CD8-positive, alpha-beta memory T cell (primary cell): ENCODE data around the gene RBM47. TPM values are rescaled to one million over a fixed set of nuclear protein-coding genes. Genes with fewer than 3 reads are reported as not detected.

ENCODE experiments used
- CTCF ChIA-PET: fragments of 350-600 bp; sonication (Branson Sonifier 250); formaldehyde crosslinking; loops from one replicate; lab custom pipeline; 2021; ENCODE audit warnings: antibody characterized with exemption; lab: Charles Lee
- POLR2A ChIA-PET: fragments of 350-600 bp; sonication (Branson Sonifier 250); formaldehyde crosslinking; loops from one replicate; lab custom pipeline; 2021; ENCODE audit warnings: antibody characterized with exemption; lab: Charles Lee
- DNase-seq, 5 donors: peaks; one replicate each; pipeline versions ENCODE4 v3.0.0 to v3.0.0-alpha.2; 2020 to 2022; ENCODE audit warnings: mixed read lengths in 1 of 5
- H3K27ac ChIP-seq: one replicate; pipeline ENCODE4 v1.7.0; 2013; ENCODE audit warnings: low read depth, mild to moderate bottlenecking, low read length, moderate library complexity
- H3K27me3 ChIP-seq: 2 replicates; pipeline ENCODE4 v1.7.0; 2013; ENCODE audit warnings: low read length, mild to moderate bottlenecking; ENCODE audit not compliant: insufficient read depth, poor library complexity, severe bottlenecking
- H3K36me3 ChIP-seq: 2 replicates; pipeline ENCODE4 v1.7.0; 2013; ENCODE audit warnings: mild to moderate bottlenecking, low read length, moderate library complexity; ENCODE audit not compliant: insufficient read depth
- H3K4me1 ChIP-seq: 2 replicates; pipeline ENCODE4 v1.7.0; 2013; ENCODE audit warnings: mild to moderate bottlenecking, low read length, moderate library complexity; ENCODE audit not compliant: insufficient read depth
- H3K4me3 ChIP-seq: 2 replicates; pipeline ENCODE4 v1.7.0; 2013; ENCODE audit warnings: mild to moderate bottlenecking, low read length
- H3K9me3 ChIP-seq: 2 replicates; pipeline ENCODE4 v1.7.0; 2013; ENCODE audit warnings: mild to moderate bottlenecking, low read length
- H3K27ac Mint-ChIP-seq, 8 donors: one replicate each; pipeline ENCODE4 v1.8.0; 2020 to 2021; ENCODE audit warnings: mixed read lengths in 8 of 8, mild to moderate bottlenecking in 6 of 8, inconsistent platforms in 3 of 8, moderate library complexity in 3 of 8
- H3K27me3 Mint-ChIP-seq, 2 donors: one replicate each; pipeline ENCODE4 v1.8.0; 2020 to 2021; ENCODE audit warnings: mixed read lengths in 2 of 2, mild to moderate bottlenecking in 1 of 2, moderate library complexity in 1 of 2
- H3K36me3 Mint-ChIP-seq, 3 donors: one replicate each; pipeline ENCODE4 v1.8.0; 2020 to 2021; ENCODE audit warnings: mixed read lengths in 3 of 3, inconsistent platforms in 1 of 3, mild to moderate bottlenecking in 1 of 3
- H3K4me1 Mint-ChIP-seq, 3 donors: one replicate each; pipeline ENCODE4 v1.8.0; 2020 to 2021; ENCODE audit warnings: mixed read lengths in 3 of 3, inconsistent platforms in 1 of 3, mild to moderate bottlenecking in 1 of 3
- H3K4me3 Mint-ChIP-seq, 7 donors: one replicate each; pipeline ENCODE4 v1.8.0; 2020 to 2021; ENCODE audit warnings: mixed read lengths in 7 of 7, mild to moderate bottlenecking in 6 of 7, moderate library complexity in 4 of 7, inconsistent platforms in 2 of 7
- H3K9me3 Mint-ChIP-seq, 5 donors: one replicate each; pipeline ENCODE4 v1.8.0; 2020 to 2022; ENCODE audit warnings: mixed read lengths in 5 of 5, mild to moderate bottlenecking in 3 of 5, moderate library complexity in 2 of 5, inconsistent platforms in 1 of 5
- polyA plus RNA-seq: library from polyadenylated mRNA; unstranded; fragments of 300-500 nt; fragmentation: Illumina TruSeq; gene quantifications from one replicate; pipeline ENCODE4 v1.2.3, GENCODE V29; 2021
- total RNA-seq, 2 experiments: library from RNA; stranded (reverse); gene quantifications; one replicate each; pipeline ENCODE4 v1.2.3, GENCODE V29; 2021

The RBM47 gene
- total and polyA plus RNA-seq, 3 experiments from 2014 or later, result 1.1 to 1.4 TPM; not detected in 1

DNA sequence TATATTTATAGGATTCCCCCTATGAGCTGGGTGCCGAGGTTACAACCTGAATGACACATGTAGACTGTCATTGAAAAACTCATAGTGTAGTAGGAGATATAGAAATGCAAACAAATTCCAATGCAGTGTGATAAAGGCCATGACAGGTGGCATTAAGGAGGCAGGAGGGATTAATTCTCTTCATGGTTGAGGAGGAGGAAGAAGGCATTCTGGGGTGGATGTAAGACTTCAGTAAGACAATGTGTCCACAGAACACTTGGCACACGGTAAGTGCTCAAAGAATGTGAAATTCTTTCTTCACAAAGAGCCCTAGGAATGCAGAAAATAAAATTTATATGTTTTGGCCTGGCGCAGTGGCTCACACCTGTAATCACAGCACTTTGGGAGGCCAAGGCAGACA lies 136.5 kb downstream of the RBM47 start:
- H3K4me1 ChIP-seq, result no peaks in the 10 kb centered on the region
- no peaks in the 10 kb centered on the region for H3K36me3 ChIP-seq
- no peaks in the 10 kb centered on the region for H3K9me3 ChIP-seq
- no peak overlapping the region for H3K27ac ChIP-seq
- no peak for DNase-seq
- no peak overlapping the region for H3K4me3 Mint-ChIP-seq
- CTCF ChIA-PET, result interaction anchor here (0.8 kb wide), 1 partner anchor 11 kb away, joined by 3 read pairs; no protein-coding TSS in a partner anchor
- no peaks in the 10 kb centered on the region for H3K27me3 ChIP-seq
- peaks cover 0 to 17% of the 10 kb centered on the region in 2 donors for H3K27me3 Mint-ChIP-seq
- POLR2A ChIA-PET, result no interaction called here
- H3K9me3 Mint-ChIP-seq, result no peaks in the 10 kb centered on the region
- no peak overlapping the region for H3K27ac Mint-ChIP-seq
- H3K4me3 ChIP-seq, result no peak overlapping the region
- no peaks in the 10 kb centered on the region for H3K4me1 Mint-ChIP-seq
- H3K36me3 Mint-ChIP-seq, result no peaks in the 10 kb centered on the region

DNA sequence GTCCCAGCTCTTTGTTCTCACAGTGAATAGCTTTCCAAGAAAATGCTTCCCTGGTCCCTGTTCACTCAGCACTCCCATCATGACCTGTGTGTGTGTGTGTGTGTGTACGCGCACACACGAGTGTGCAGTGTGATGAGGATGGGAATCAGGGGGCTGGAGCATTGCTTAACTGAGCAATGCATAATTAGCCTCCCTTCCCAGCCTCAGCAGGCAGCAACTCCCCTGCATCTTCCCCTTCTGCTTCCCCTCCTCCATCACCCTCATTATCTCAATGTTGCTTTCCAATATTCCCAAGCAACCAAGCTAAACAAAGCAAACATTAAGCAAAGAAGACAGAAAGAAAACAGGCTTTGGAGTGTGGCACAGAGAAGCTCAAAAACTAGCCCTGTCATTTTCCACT lies 137.0 kb downstream of the RBM47 start:
- Mint-ChIP-seq H3K27ac (no peak overlapping the region), H3K9me3 (no peaks in the 10 kb centered on the region), H3K4me3 (no peak overlapping the region), H3K27me3 (peaks cover 1 to 17% of the 10 kb centered on the region in 2 donors), H3K36me3 (no peaks in the 10 kb centered on the region), H3K4me1 (no peaks in the 10 kb centered on the region)
- Histone ChIP-seq H3K36me3 (no peaks in the 10 kb centered on the region), H3K27me3 (no peaks in the 10 kb centered on the region), H3K4me3 (no peak overlapping the region), H3K9me3 (no peaks in the 10 kb centered on the region), H3K27ac (no peak overlapping the region), H3K4me1 (no peaks in the 10 kb centered on the region)
- DNase-seq, result no peak
- POLR2A ChIA-PET, result no interaction called here
- CTCF ChIA-PET, result interaction anchor here (0.8 kb wide), 1 partner anchor 11 kb away, joined by 3 read pairs; no protein-coding TSS in a partner anchor

DNA sequence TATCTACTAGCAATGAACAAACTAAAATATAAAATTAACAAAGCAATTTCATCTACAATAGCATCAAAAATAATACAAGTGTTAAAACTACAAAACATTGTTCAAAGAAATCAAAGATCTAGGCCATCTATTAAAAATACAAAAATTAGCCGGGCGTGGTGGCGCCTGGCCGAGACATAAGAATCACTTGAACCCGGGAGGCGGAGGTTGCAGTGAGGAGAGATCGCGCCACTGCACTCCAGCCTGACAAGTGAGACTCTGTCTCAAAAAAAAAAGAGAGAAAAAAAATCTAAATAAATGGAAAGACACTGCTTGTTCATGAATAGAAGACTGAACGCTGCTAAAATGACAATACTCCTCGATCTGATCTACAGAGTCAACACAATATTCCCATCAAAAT lies 139.2 kb downstream of the RBM47 start:
- no peaks in the 10 kb centered on the region for H3K36me3 Mint-ChIP-seq
- no peaks in the 10 kb centered on the region for H3K4me1 Mint-ChIP-seq
- H3K27ac Mint-ChIP-seq, result no peak overlapping the region
- Histone ChIP-seq H3K36me3 (no peaks in the 10 kb centered on the region), H3K4me3 (no peak overlapping the region), H3K4me1 (no peaks in the 10 kb centered on the region), H3K9me3 (no peaks in the 10 kb centered on the region), H3K27me3 (no peaks in the 10 kb centered on the region), H3K27ac (no peak overlapping the region)
- H3K4me3 Mint-ChIP-seq, result no peak overlapping the region
- DNase-seq, result no peak
- ChIA-PET CTCF (no interaction called here), POLR2A (no interaction called here)
- peaks cover 8 to 27% of the 10 kb centered on the region in 2 donors for H3K27me3 Mint-ChIP-seq
- H3K9me3 Mint-ChIP-seq, result no peaks in the 10 kb centered on the region

GRCh38 chr4:40489961-40490360 lies 139.7 kb downstream of the RBM47 start:
- Histone ChIP-seq H3K27ac (no peak overlapping the region), H3K27me3 (no peaks in the 10 kb centered on the region), H3K4me3 (no peak overlapping the region), H3K36me3 (no peaks in the 10 kb centered on the region), H3K4me1 (no peaks in the 10 kb centered on the region), H3K9me3 (no peaks in the 10 kb centered on the region)
- Mint-ChIP-seq H3K27ac (no peak overlapping the region), H3K4me1 (no peaks in the 10 kb centered on the region), H3K27me3 (peaks cover 8 to 32% of the 10 kb centered on the region in 2 donors), H3K9me3 (no peaks in the 10 kb centered on the region), H3K36me3 (no peaks in the 10 kb centered on the region), H3K4me3 (no peak overlapping the region)
- ChIA-PET POLR2A (no interaction called here), CTCF (no interaction called here)
- no peak for DNase-seq

DNA sequence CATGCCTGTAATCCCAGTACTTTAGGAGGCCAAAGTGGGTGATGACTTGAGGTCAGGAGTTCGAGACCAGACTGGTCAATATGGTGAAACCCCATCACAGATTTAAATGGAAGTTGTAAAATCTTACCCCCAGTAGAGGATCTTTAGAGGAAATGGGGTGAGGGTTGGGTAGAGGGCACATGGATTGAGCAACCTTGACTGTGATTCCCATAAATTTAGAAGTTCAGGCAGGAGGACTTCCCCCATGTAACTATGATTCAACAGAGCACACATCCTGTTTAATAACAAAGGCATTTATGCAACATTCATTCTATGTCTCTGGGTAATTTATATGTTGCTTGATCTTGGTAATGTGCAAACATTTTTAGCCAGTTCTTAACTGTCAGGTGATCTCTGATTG lies 143.1 kb downstream of the RBM47 start:
- Histone ChIP-seq H3K9me3 (no peaks in the 10 kb centered on the region), H3K27me3 (no peaks in the 10 kb centered on the region), H3K4me1 (no peaks in the 10 kb centered on the region), H3K27ac (no peak overlapping the region), H3K4me3 (no peak overlapping the region), H3K36me3 (no peaks in the 10 kb centered on the region)
- Mint-ChIP-seq H3K9me3 (no peaks in the 10 kb centered on the region), H3K36me3 (no peaks in the 10 kb centered on the region), H3K4me3 (no peak overlapping the region), H3K4me1 (no peaks in the 10 kb centered on the region), H3K27me3 (peaks cover 16 to 50% of the 10 kb centered on the region in 2 donors), H3K27ac (no peak overlapping the region)
- ChIA-PET POLR2A (interaction anchor here (0.6 kb wide), 1 partner anchor 12 kb away, joined by 3 read pairs; no protein-coding TSS in a partner anchor), CTCF (no interaction called here)
- DNase-seq, result no peak

GRCh38 chr4:40484346-40485090 lies 145.1 kb downstream of the RBM47 start:
- Histone ChIP-seq H3K4me1 (no peaks in the 10 kb centered on the region), H3K36me3 (no peaks in the 10 kb centered on the region), H3K4me3 (no peak overlapping the region), H3K27ac (no peak overlapping the region), H3K9me3 (no peaks in the 10 kb centered on the region), H3K27me3 (no peaks in the 10 kb centered on the region)
- no peak for DNase-seq
- no peaks in the 10 kb centered on the region for H3K4me1 Mint-ChIP-seq
- CTCF ChIA-PET, result no interaction called here
- no peaks in the 10 kb centered on the region for H3K36me3 Mint-ChIP-seq
- H3K27ac Mint-ChIP-seq, result no peak overlapping the region
- H3K4me3 Mint-ChIP-seq, result no peak overlapping the region
- POLR2A ChIA-PET, result no interaction called here
- peaks cover 16 to 58% of the 10 kb centered on the region in 2 donors for H3K27me3 Mint-ChIP-seq
- H3K9me3 Mint-ChIP-seq, result no peaks in the 10 kb centered on the region

GRCh38 chr4:40482985-40483647 lies 146.5 kb downstream of the RBM47 start:
- Histone ChIP-seq H3K9me3 (no peaks in the 10 kb centered on the region), H3K27ac (no peak overlapping the region), H3K4me3 (no peak overlapping the region), H3K27me3 (no peaks in the 10 kb centered on the region), H3K4me1 (no peaks in the 10 kb centered on the region), H3K36me3 (no peaks in the 10 kb centered on the region)
- Mint-ChIP-seq H3K4me1 (no peaks in the 10 kb centered on the region), H3K36me3 (no peaks in the 10 kb centered on the region), H3K4me3 (no peak overlapping the region), H3K27ac (no peak overlapping the region), H3K27me3 (peaks cover 16 to 47% of the 10 kb centered on the region in 2 donors), H3K9me3 (no peaks in the 10 kb centered on the region)
- DNase-seq, result no peak
- POLR2A ChIA-PET, result no interaction called here
- CTCF ChIA-PET, result no interaction called here

DNA sequence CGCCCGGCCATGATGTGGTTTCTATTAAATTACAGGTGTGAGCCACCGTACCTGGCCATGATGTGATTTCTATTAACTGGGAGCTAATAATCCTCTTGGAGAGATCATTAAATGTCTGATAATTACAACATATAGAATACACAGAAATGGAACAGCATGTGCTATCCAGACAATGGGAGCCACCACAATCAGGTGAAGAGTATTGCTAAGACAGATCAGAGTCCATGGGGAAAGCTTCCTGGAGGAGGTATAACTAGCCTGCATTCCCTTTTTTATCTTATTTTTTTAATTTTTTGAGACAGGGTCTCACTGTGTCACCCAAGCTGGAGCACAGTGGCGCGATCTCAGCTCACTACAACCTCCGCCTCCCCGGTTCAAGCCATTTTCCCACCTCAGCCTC lies 147.7 kb downstream of the RBM47 start:
- Mint-ChIP-seq H3K9me3 (no peaks in the 10 kb centered on the region), H3K27me3 (peaks cover 15 to 47% of the 10 kb centered on the region in 2 donors), H3K4me3 (no peak overlapping the region), H3K36me3 (peaks cover 0 to 1% (median 0%) of the 10 kb centered on the region in 3 donors), H3K27ac (no peak overlapping the region), H3K4me1 (no peaks in the 10 kb centered on the region)
- ChIA-PET POLR2A (no interaction called here), CTCF (interaction anchor here (1.3 kb wide), 1 partner anchor 11 kb away, joined by 3 read pairs; no protein-coding TSS in a partner anchor)
- Histone ChIP-seq H3K4me1 (no peaks in the 10 kb centered on the region), H3K4me3 (no peak overlapping the region), H3K9me3 (no peaks in the 10 kb centered on the region), H3K36me3 (no peaks in the 10 kb centered on the region), H3K27ac (no peak overlapping the region), H3K27me3 (no peaks in the 10 kb centered on the region)
- no peak for DNase-seq
